Calu3 (cell line): ENCODE data around the gene WDR82. TPM values are rescaled to one million over a fixed set of nuclear protein-coding genes. Genes with fewer than 3 reads are reported as not detected.

ENCODE experiments used
- BruUV-seq: library from RNA; stranded (reverse); fragments of 400-500 nt; replicated peaks from 2 replicates; lab custom pipeline; 2021; lab: Mats Ljungman, UMichigan
- CTCF ChIA-PET: fragments of 300-600 bp; sonication (Branson Sonifier 250); formaldehyde crosslinking; loops from one replicate; lab custom pipeline; 2022; ENCODE audit warnings: antibody characterized with exemption; lab: Charles Lee
- DNase-seq: peaks from one replicate; pipeline ENCODE4 v3.0.0; 2022
- H3K27ac Mint-ChIP-seq: one replicate; pipeline ENCODE4 v1.8.0; 2022; ENCODE audit warnings: mixed read lengths; ENCODE audit not compliant: unreplicated experiment
- H3K27me3 Mint-ChIP-seq: one replicate; pipeline ENCODE4 v1.8.0; 2022; ENCODE audit warnings: mixed read lengths; ENCODE audit not compliant: unreplicated experiment
- H3K36me3 Mint-ChIP-seq: one replicate; pipeline ENCODE4 v1.8.0; 2022; ENCODE audit warnings: mild to moderate bottlenecking, moderate library complexity, mixed read lengths; ENCODE audit not compliant: insufficient read depth, unreplicated experiment
- H3K4me1 Mint-ChIP-seq: one replicate; pipeline ENCODE4 v1.8.0; 2022; ENCODE audit warnings: mild to moderate bottlenecking, low read depth, mixed read lengths; ENCODE audit not compliant: unreplicated experiment
- H3K4me3 Mint-ChIP-seq: one replicate; pipeline ENCODE4 v1.8.0; 2022; ENCODE audit warnings: mild to moderate bottlenecking, low read depth, moderate library complexity, mixed read lengths; ENCODE audit not compliant: unreplicated experiment
- H3K9me3 Mint-ChIP-seq: one replicate; pipeline ENCODE4 v1.8.0; 2022; ENCODE audit warnings: low read depth, mixed read lengths; ENCODE audit not compliant: unreplicated experiment
- intact Hi-C: fragments of 100-400 bp; cut with micrococcal nuclease; formaldehyde crosslinking; loops from one replicate; pipeline ENCODE4 v1.10.0; 2022; ENCODE audit not compliant: unreplicated experiment
- total RNA-seq: library from RNA; stranded (reverse); gene quantifications from 2 replicates; pipeline ENCODE4 v1.2.3, GENCODE V29; 2022
- TF ChIP-seq, protein P1 (sequence below): fragments of 200-600 bp; IDR thresholded peaks from one replicate; pipeline ENCODE4 v1.8.0; 2022; ENCODE audit warnings: antibody characterized with exemption; ENCODE audit not compliant: unreplicated experiment

WDR82 gene
- total RNA-seq, 1 experiment from 2014 or later = 59.7 TPM

DNA sequence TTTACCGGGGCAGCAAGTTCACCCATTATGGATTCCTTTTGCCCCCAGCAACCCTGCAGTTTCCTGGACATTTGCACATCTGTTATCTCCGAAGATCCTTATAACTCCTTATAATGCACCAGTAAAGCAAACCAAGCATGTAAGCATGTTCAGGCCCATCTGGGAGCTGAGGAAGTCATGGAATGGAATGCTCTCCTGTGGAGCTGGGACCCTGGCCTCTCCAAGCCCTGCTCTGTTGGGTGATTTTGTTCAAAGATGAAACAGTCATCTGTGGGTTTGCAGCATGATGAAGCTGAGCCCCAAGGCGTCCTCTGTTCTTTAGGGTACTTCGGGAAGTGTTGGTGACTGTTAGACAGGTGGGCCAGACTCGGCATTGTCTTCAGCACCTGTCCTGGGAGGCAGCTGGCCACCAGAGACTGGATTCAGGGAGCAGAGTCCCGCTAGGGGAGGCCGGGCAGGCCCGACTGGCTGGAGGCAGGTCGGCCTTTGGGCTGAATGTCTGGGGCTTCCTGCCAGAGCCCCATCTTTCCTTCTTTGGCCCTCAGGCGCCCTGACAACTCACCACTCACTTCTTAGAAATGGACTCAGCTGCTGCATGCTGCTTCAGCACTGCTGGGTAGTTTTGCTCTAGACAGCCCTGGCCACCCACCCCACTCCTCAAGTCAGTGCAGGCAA is 41.6 kb upstream of the WDR82 start:
- intact Hi-C loops = no loop called here
- no peak overlapping the region for H3K4me3 Mint-ChIP-seq
- peaks cover 9% of the 10 kb centered on the region for H3K36me3 Mint-ChIP-seq
- CTCF ChIA-PET = interaction anchor here (0.5 to 0.6 kb wide), 2 partner anchors 43 to 101 kb away, joined by 4 to 5 read pairs; no protein-coding TSS in a partner anchor
- no peak for DNase-seq
- no TSS peak for BruUV-seq
- no peak overlapping the region for H3K27ac Mint-ChIP-seq
- TF ChIP-seq, protein P1, sequence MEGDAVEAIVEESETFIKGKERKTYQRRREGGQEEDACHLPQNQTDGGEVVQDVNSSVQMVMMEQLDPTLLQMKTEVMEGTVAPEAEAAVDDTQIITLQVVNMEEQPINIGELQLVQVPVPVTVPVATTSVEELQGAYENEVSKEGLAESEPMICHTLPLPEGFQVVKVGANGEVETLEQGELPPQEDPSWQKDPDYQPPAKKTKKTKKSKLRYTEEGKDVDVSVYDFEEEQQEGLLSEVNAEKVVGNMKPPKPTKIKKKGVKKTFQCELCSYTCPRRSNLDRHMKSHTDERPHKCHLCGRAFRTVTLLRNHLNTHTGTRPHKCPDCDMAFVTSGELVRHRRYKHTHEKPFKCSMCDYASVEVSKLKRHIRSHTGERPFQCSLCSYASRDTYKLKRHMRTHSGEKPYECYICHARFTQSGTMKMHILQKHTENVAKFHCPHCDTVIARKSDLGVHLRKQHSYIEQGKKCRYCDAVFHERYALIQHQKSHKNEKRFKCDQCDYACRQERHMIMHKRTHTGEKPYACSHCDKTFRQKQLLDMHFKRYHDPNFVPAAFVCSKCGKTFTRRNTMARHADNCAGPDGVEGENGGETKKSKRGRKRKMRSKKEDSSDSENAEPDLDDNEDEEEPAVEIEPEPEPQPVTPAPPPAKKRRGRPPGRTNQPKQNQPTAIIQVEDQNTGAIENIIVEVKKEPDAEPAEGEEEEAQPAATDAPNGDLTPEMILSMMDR = no peak
- H3K27me3 Mint-ChIP-seq = no peaks in the 10 kb centered on the region
- H3K4me1 Mint-ChIP-seq = peaks cover 9% of the 10 kb centered on the region
- H3K9me3 Mint-ChIP-seq = no peaks in the 10 kb centered on the region

DNA sequence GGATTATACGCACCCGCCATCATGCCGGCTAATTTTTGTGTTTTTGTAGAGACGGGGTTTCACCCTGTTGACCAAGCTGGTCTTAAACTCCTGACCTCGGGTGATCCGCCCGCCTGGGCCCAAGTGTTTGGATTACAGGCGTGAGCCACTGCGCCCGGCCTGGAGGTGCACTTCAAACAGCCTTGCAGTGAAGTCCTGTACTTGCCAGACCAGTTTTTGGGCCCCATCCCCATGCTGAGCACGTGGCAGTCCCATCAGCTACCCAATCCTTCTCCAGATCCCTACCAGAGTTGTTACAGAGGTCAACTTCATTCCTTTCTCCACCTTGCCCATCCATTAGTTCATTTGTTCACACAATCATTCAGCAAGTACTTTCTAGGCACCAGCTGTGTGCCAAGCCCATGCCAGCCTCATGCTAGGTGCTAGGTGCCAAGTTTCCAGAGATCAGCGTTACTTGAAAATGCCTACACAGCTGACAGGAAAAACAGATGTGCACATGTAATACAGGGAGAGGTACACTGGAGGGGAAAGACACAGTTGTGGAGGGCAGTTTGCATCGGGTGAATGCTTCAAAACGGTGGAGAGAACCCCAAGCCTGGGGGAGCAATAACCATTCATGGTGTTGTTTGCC is 39.9 kb upstream of the WDR82 start:
- Mint-ChIP-seq H3K4me3 (no peak overlapping the region), H3K4me1 (peaks cover 25% of the 10 kb centered on the region), H3K27me3 (no peaks in the 10 kb centered on the region), H3K27ac (no peak overlapping the region), H3K9me3 (no peaks in the 10 kb centered on the region), H3K36me3 (peaks cover 13% of the 10 kb centered on the region)
- BruUV-seq = no TSS peak
- intact Hi-C loops = no loop called here
- DNase-seq = peak; percentile 6
- TF ChIP-seq, protein P1 = no peak
- CTCF ChIA-PET = interaction anchor here (0.5 to 1.3 kb wide), 2 partner anchors 21 to 730 kb away, joined by 3 to 4 read pairs; no protein-coding TSS in a partner anchor

DNA sequence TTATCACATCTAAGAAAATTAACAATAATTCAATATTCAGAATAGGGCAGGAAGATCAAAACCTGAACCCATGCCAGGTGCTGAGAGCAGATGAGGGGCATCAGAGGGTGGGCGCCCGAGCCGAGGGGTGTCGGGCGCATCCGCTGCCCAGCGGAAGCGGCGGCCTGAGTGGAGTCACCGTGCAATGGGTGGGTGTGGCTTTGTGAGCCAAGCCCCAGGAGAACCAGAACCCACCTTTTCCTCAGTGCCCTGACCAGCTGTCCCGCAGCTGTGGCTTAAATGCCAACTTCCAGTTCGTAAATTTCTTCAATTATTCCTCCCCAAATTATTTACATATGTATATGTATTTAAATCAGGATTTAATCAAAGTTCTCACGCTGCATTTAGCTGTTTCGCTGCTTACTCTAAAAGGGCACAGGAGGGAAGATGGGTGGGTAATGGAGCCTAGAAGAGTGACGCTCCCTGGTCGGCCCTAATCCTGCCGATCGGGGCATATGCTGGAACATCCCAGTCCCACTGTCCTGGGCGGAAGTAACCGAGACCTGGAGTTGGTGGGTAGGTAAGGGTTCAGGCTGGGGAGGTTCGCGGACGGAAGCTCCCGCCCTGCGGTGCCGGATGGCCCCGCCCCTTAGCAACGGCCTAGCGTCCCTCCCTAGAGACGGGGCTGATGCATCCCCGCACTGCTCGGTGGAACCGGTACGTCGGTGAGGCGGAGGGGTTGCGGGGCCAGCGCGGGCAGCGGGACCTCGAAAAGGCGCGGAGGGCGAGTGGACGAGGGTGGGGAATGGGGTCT is 39.0 kb upstream of the WDR82 start:
- no peaks in the 10 kb centered on the region for H3K9me3 Mint-ChIP-seq
- H3K4me3 Mint-ChIP-seq = no peak overlapping the region
- no TSS peak for BruUV-seq
- intact Hi-C loops = no loop called here
- no peak overlapping the region for H3K27ac Mint-ChIP-seq
- CTCF ChIA-PET = interaction anchor here (1.3 kb wide), 1 partner anchor 22 kb away, joined by 3 read pairs; no protein-coding TSS in a partner anchor
- H3K27me3 Mint-ChIP-seq = no peaks in the 10 kb centered on the region
- TF ChIP-seq, protein P1 = no peak
- peaks cover 30% of the 10 kb centered on the region for H3K4me1 Mint-ChIP-seq
- DNase-seq = no peak
- H3K36me3 Mint-ChIP-seq = peaks cover 18% of the 10 kb centered on the region

DNA sequence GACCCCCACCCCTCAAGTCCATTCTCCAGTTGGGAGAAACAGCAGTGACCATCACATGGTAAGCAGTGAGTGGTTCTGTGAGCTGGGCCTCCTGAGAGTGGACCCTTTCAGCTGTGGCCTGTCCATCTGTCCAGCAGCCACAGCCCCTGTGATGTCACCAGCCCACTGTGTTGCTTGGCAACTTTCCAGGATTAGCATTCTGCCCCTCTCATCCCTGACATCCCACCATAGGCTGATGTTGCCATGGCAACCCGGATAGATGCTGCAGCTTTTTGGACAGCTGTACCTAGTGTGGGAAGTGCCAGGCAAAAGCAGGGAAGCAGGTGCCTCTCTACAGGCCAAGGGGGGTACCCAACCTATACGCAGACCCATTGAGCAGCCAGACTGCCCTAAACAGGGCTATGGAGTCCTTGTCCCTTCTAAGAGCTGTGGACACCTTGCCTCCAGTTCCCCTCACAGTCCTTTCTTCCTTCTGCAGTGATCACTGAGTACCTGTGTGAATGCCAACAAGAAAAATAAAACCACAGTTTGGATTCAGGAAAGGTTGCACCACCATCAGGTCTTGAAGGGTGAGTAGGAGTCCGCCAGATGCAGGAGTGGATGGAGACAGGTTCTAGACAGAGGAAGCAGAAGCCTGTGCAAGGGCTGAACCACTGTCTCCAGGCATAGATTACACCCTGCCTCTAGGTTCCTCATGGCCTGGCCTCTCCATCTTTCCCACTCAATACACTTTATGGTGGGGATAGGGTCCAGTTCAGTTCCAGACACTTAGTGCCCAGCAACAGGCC is 37.7 kb upstream of the WDR82 start, which contains the start of gene DNAH1:
TSS of gene DNAH1 (plus strand) at position 343 of the 788 bp plus-strand sequence. CDS start 6,124 bp downstream, outside the sequence.
- TF ChIP-seq, protein P1 = no peak
- H3K9me3 Mint-ChIP-seq = no peaks in the 10 kb centered on the region
- CTCF ChIA-PET = no interaction called here
- intact Hi-C loops = no loop called here
- H3K27me3 Mint-ChIP-seq = no peaks in the 10 kb centered on the region
- BruUV-seq = no TSS peak
- H3K36me3 Mint-ChIP-seq = peaks cover 18% of the 10 kb centered on the region
- H3K4me1 Mint-ChIP-seq = peaks cover 30% of the 10 kb centered on the region
- DNase-seq = no peak
- H3K27ac Mint-ChIP-seq = no peak within 1 kb of the TSS
- H3K4me3 Mint-ChIP-seq = no peak within 1 kb of the TSS
